ENCODE data around the gene TNFRSF12A.

DNA sequence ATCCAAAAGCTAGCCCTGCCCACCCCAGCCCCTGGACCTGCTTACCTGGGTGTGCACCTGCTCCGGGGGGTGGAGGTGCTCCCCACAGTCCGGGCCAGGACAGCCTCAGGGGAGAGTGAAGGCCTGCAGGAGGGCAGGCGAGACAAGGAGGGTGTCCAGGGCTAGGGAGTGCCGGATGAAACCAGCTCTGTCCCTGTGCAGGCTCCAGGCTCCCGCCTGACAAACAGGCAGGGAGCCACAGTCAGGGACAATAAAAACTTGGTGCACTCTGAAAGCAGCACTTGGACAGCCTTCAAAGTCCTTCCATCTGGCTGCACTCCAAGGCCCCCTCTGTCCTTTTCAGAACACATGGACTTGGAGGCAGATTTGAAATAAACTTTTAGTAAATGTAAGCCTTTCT lies 47.1 kb upstream of the TNFRSF12A start:
- TF ChIP-seq NFE2L2 (IDR thresholded peaks at IDR 0.05; ENCODE audit: low read depth, low read length), result no peak
- TF ChIP-seq MAFK (IDR thresholded peaks at IDR 0.05; ENCODE audit: low read depth, low read length), result no peak
- TF ChIP-seq, protein P1, sequence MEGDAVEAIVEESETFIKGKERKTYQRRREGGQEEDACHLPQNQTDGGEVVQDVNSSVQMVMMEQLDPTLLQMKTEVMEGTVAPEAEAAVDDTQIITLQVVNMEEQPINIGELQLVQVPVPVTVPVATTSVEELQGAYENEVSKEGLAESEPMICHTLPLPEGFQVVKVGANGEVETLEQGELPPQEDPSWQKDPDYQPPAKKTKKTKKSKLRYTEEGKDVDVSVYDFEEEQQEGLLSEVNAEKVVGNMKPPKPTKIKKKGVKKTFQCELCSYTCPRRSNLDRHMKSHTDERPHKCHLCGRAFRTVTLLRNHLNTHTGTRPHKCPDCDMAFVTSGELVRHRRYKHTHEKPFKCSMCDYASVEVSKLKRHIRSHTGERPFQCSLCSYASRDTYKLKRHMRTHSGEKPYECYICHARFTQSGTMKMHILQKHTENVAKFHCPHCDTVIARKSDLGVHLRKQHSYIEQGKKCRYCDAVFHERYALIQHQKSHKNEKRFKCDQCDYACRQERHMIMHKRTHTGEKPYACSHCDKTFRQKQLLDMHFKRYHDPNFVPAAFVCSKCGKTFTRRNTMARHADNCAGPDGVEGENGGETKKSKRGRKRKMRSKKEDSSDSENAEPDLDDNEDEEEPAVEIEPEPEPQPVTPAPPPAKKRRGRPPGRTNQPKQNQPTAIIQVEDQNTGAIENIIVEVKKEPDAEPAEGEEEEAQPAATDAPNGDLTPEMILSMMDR (conservative IDR thresholded peaks at IDR 0.05; ENCODE audit: low read depth, low read length), result no peak
- TF ChIP-seq POLR2A (IDR thresholded peaks at IDR 0.05; ENCODE audit: low read depth, low read length), result no peak
- no peak for TF ChIP-seq CEBPB (IDR thresholded peaks at IDR 0.05; ENCODE audit: low read depth, low read length)
- TF ChIP-seq, protein P2, sequence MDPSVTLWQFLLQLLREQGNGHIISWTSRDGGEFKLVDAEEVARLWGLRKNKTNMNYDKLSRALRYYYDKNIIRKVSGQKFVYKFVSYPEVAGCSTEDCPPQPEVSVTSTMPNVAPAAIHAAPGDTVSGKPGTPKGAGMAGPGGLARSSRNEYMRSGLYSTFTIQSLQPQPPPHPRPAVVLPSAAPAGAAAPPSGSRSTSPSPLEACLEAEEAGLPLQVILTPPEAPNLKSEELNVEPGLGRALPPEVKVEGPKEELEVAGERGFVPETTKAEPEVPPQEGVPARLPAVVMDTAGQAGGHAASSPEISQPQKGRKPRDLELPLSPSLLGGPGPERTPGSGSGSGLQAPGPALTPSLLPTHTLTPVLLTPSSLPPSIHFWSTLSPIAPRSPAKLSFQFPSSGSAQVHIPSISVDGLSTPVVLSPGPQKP (IDR thresholded peaks at IDR 0.05; ENCODE audit: borderline replicate concordance, low read depth, low read length), result no peak
- TF ChIP-seq RCOR1 (IDR thresholded peaks at IDR 0.05; ENCODE audit: insufficient replicate concordance, low read length), result no peak
- TF ChIP-seq RAD21 (IDR thresholded peaks at IDR 0.05; ENCODE audit: low read length), result no peak
- TF ChIP-seq, protein P3, sequence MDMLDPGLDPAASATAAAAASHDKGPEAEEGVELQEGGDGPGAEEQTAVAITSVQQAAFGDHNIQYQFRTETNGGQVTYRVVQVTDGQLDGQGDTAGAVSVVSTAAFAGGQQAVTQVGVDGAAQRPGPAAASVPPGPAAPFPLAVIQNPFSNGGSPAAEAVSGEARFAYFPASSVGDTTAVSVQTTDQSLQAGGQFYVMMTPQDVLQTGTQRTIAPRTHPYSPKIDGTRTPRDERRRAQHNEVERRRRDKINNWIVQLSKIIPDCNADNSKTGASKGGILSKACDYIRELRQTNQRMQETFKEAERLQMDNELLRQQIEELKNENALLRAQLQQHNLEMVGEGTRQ (IDR thresholded peaks at IDR 0.05; ENCODE audit: low read depth, low read length), result no peak

All from IMR-90 (cell line).